Neural progenitor cell (in vitro differentiated cells): ENCODE results near the gene BMP3. TPM values are rescaled to one million over a fixed set of nuclear protein-coding genes. Genes with fewer than 3 reads are reported as not detected.

Experiments used
- total RNA-seq: library from RNA; depleted of rRNA; stranded (reverse); fragments of >200 nt; gene quantifications from 2 replicates; pipeline ENCODE4 v1.2.3, GENCODE V29; 2015; ENCODE audit warnings: low replicate concordance

The BMP3 gene
- total RNA-seq, 1 donor from 2014 or later = not detected

Other genes starting within 250 kb of the BMP3 start
- 1.5 and 2.3 TPM in 2 replicates for gene PRKG2, start 184.5 kb downstream of the BMP3 start, total RNA-seq